Measurements from ENCODE around the gene RUNX3. TPM values are rescaled to one million over a fixed set of nuclear protein-coding genes. Genes with fewer than 3 reads are reported as not detected.

The RUNX3 gene
- total and polyA plus RNA-seq, 2 of the 8 experiments (the other 6 are each of a cell fraction or from before 2014, with no cell fraction given) = 0.62 to 0.82 TPM

DNA sequence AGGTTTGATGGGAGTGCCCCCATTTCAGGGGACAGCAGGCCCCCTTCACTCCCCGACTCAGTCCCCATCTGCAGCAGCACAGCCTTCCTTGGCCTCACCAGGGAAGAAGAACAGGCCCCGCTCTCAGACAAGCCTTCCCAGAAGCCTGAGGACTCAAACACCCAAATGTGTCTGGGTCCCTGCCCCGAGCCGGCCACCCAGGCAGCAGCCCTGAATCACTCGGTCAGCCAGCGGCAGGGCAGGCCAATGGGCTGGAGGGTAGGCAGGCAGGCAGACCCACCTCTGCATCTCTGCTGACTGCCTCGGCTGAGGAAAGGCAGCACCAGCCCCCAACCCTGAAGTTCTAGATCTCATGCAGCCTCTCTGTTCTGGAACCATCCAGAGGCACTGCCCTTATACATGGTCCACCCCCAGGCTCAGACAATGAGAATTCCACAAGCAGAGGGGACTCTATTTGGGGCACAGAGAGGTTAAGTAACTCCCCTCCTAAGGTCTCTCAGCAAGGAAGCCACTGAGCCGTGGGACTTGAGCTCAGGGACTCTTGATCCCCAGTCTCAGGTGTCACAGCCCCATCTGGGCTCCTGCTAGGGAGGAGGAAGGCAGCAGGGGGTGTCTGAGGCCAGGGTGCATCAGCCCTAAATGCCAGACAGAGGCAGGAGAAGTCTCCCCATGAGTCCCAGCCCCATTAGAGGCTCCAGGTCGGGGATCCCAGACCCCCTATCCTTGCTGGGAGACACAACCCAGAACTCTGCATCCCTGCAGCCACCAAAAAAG is 33.2 kb upstream of the RUNX3 start (continued):
- TF ChIP-seq, protein P1, sequence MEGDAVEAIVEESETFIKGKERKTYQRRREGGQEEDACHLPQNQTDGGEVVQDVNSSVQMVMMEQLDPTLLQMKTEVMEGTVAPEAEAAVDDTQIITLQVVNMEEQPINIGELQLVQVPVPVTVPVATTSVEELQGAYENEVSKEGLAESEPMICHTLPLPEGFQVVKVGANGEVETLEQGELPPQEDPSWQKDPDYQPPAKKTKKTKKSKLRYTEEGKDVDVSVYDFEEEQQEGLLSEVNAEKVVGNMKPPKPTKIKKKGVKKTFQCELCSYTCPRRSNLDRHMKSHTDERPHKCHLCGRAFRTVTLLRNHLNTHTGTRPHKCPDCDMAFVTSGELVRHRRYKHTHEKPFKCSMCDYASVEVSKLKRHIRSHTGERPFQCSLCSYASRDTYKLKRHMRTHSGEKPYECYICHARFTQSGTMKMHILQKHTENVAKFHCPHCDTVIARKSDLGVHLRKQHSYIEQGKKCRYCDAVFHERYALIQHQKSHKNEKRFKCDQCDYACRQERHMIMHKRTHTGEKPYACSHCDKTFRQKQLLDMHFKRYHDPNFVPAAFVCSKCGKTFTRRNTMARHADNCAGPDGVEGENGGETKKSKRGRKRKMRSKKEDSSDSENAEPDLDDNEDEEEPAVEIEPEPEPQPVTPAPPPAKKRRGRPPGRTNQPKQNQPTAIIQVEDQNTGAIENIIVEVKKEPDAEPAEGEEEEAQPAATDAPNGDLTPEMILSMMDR (IDR thresholded peaks at IDR 0.05; ENCODE audit: control extremely low read depth in 1 of 3, insufficient read depth in 1 of 3, low read depth in 1 of 3, low read length in 3 of 3) = no peak
- no peak for TF ChIP-seq KDM4A (IDR thresholded peaks at IDR 0.05; ENCODE audit: low read depth, low read length, severe bottlenecking)
- no peak for TF ChIP-seq SP2 (IDR thresholded peaks at IDR 0.05; ENCODE audit: low read length)
- no peak for TF ChIP-seq POLR2A (IDR thresholded peaks at IDR 0.05; ENCODE audit: control extremely low read depth in 1 of 2, low read depth in 2 of 2, low read length in 2 of 2)
- no peak for TF ChIP-seq POLR2AphosphoS5 (IDR thresholded peaks at IDR 0.05; ENCODE audit: low read depth, low read length)

Data from H1 (cell line).